SK-N-DZ (cell line): ENCODE measurements around the gene NPRL2.
"Not testable (repeated sequence)": the region's sequence is repeated elsewhere in the genome, so short reads cannot be mapped to it uniquely, and the experiment has no call there.

Experiments used
- DNase-seq: peaks from one replicate; pipeline ENCODE4 v3.0.0-alpha.2; 2015; ENCODE audit warnings: low spot score

NPRL2 gene

DNA sequence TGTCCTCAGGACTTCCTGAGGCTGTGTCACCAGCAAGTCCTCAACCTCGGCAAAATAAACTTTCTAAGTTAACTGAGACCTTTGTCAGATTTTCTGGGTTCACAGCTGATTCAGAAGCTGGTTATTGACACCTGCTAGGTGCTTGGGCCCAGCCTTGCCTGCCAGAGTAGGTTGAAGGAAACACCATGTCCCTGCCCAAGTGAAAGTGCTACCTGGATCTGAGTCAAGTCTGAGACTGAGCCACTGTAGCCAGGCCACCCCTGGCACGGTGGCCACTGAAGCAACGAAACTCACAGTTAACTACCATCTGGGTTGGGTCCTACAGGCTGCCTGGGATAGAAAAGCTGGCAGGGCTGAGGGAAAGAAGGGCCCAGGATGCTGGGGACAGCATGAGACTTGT is 36.2 kb downstream of the NPRL2 start:
- DNase-seq: no peak

DNA sequence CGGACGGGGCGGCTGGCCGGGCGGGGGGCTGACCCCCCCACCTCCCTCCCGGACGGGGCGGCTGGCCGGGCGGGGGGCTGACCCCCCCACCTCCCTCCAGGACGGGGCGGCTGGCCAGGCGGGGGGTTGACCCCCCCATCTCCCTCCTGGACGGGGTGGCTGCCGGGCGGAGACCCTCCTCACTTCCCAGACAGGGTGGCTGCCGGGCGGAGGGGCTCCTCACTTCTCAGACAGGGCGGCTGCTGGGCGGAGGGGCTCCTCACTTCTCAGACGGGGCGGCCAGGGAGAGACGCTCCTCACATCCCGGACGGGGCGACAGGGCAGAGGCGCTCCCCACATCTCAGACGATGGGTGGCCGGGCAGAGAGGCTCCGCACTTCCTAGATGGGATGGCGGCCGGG is 38.5 kb downstream of the NPRL2 start:
- DNase-seq: not testable (repeated sequence)

DNA sequence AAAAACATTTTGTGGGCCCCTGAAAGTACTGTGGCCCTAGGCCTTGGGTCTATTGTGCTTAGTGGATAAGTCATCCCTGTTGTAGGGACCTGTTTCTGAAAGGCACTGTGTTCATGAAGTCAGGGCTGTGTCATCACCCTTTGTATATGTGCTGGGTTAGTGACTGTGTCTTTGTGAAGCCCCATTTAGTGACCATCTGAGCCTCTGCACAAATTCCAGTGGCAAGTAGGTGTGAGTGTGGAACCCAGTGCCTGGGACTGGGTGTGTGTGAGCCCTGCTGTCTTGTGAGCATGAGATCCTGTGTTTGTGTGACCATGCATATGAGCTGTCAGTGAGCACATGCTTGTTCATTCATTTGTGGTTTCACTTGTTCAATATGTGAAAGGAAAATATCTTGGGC is 46.0 kb downstream of the NPRL2 start:
- no peak for DNase-seq

DNA sequence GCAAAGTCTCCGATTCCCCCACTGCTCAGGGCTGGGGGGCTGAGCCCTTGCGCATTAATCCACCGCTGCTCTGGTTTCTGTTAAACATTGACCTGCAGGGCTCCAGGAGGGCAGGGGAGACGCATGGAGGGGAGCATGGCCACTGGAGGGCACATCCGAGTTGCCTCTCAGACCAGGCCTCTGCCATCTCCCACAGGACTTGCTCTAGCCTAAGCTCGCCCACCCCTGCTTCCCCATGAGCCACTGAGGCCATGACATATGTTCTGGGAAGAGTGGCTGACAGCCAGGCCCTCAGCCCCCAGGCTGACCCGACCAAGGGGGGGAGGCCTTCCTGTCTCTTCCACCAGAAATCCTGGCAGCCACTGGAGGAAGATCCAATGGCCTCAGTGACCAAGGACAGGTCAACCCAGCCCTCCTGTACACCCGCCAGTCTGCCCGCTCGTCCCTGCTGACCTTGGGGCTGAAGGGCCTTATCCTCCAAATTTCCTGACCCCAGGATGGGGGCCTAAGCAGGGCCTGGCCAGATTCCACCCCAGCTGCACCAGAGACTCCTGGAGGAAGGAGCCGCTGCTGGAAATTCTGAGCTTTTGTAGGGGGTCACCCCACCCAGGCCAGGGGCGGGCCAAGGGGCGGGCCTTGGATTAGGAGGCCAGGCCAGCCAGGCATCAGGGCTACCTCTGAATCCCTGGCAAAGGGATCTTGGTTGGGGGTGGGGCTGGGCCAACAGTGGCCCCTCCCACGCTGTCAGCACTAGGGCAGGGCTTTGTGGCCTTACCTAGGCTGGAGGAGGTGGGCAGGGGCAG is 47.4 kb downstream of the NPRL2 start, which contains the start of gene HYAL1:
HYAL1 (minus strand) TSS at position 562 of the 803 bp plus-strand sequence. CDS start 618 bp downstream, outside the sequence.
- DNase-seq: peak; percentile 71

DNA sequence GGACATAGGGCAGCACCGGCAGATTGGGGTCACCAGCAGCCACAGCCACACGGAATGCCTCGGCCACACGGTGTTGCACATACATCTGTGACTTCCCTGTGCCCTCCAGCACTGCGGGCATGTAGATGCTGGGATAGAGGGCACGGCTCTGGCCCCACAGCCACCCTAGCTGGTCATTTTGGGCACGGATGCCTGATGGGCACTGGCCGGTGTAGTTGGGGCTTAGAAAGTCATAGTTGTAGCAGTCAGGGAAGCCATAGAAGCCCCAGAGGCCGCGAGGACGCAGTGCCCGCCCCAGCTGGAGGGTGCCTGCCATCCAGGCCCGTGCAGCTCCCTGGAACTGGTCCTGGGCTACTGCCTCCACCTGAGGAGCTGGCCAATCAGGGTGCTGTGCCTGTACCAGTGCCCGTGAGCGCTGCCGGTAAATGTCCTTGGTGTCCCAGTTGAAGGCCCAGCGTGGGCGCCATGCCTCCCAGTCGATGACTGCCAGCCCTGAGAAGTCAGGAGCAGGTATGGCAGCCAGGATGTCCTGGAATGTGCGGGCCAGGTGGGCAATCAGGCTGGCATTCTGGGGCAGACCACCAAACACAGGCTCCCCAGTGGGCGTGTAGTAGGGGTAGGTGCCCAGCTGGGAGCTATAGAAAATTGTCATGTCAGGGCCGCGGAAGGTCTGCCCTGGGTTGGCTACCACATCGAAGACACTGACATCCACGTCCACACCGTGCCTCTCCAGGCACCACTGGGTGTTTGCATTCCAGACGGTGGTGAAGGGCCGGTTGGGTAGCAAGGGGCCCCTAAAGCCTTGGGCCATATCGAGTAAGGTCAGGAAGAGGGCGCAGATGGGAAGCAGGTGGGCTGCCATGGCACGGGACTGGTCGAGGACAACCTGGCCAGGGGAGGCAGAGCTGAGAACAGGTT is 48.2 kb downstream of the NPRL2 start:
- DNase-seq: no peak

DNA sequence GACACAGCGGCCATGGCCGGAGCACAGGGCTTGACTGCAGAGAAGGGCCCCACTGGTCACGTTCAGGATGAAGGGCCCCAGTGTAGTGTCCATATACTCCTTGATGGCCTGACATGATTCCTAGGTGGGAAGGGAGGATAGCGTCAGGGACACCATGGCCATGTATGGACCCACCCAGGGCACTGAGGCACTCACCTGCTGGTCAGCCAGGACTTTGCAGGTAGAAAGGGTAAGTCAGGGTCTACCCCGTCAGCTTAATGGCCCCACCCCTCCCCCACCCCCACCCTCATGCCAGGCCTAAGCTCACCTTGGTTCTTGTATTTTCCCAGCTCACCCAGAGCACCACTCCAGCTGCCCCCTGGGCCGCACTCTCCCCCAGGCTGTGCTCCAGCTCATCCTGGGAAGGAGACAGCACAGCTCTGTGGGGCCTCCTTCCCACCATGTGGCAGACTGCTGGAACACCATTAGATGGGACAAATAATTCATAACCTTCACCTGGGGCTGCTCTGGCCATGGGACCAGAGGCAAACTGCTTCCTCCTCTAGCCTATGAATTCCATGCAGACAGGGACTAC is 49.8 kb downstream of the NPRL2 start:
- DNase-seq: no peak

DNA sequence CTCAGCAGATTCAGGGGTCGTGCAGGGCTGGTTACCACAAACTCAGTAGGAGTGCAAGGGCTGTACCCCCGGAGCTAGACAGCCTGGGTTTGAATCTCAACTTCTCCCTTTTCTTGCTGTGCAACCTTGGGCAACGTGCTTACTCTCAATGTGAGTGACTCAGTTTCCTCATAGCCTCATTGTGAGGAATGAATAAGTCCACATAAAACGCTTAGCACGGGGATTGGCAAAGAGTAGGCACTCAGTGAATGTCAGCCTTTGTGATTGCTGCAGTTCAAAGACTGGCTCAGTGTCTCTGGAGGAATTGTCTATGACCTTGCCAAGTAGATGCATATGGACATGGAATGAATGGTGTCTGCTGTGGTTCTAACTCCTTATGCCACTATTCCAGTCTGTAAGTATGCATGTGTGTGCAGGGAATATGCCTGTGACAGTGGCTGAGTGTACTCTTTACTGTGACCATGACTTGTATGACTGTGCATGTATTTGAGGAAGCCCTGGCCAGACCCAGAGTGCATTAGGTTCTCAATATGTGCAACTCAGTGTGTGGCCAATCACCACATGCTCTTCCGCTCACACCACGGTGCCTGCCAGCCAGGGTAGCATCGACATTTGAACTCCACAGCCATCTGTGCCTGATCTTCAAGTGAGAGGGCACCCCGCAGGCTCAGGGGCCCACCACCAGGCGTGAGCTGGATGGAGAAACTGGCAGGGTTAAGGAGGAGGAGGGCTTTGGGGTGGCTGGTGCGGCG is 50.5 kb downstream of the NPRL2 start:
- DNase-seq: no peak

DNA sequence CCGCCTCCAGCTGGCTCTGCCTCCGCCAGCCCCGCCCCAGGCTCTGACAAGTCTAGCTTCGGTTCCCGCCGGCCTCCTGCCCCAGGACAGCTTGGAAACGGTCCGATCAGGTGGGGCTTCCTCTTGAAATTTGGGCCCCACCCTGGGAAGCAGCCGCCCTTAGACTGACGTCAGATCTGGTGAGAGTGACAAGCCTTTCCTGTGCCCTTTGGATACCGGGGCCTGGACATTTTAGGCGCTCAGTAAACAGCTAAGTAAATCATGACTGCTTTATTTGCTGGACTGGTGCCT is 51.0 kb downstream of the NPRL2 start:
- DNase-seq: no peak

DNA sequence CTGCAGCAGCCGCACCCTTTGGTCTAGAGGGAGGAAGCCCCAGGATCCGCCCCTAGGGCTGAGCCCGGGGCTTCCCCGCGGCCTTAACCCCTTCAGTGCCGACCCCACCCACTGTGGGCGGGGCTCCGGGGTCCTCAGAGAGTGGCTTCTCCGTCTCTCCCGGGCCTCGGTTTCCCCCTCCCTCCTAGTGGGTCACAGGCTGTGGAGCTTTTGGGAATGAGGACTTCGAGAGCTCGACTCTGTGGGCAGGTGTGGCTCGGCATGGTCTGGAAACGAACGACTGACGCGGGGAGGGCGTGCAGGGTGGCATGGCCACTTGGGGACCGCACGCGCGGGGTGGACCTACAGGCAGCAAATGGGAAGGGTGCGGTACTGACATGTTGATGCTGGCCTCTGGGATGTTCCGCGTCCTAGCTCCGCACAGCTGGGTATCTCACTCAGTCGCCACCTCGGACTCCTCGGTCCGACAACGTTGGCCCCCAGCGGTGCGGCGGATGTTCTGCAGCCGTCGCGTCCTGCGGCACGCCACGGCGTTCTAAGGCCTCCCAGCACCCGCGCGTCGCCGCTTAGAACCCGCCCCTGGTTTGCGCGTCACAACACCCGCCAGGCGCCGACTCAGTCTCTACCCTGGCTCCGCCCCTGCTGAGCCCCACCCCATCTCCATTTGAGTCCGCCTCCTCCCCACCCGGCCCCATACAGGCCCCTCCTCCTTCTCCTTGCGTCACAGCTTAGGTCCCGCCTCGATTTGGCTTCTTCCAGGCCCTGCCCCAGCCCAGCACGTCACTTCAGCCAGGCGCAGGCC is 51.5 kb downstream of the NPRL2 start, which contains the start of the genes HYAL3 and NAA80:
HYAL3 (minus strand) TSS at position 570 of the 802 bp plus-strand sequence. CDS start 3,803 bp downstream, outside the sequence.
NAA80 (minus strand) TSS at position 570 of the 802 bp plus-strand sequence. CDS start 1,942 bp downstream, outside the sequence.
- peak; percentile 97 for DNase-seq

DNA sequence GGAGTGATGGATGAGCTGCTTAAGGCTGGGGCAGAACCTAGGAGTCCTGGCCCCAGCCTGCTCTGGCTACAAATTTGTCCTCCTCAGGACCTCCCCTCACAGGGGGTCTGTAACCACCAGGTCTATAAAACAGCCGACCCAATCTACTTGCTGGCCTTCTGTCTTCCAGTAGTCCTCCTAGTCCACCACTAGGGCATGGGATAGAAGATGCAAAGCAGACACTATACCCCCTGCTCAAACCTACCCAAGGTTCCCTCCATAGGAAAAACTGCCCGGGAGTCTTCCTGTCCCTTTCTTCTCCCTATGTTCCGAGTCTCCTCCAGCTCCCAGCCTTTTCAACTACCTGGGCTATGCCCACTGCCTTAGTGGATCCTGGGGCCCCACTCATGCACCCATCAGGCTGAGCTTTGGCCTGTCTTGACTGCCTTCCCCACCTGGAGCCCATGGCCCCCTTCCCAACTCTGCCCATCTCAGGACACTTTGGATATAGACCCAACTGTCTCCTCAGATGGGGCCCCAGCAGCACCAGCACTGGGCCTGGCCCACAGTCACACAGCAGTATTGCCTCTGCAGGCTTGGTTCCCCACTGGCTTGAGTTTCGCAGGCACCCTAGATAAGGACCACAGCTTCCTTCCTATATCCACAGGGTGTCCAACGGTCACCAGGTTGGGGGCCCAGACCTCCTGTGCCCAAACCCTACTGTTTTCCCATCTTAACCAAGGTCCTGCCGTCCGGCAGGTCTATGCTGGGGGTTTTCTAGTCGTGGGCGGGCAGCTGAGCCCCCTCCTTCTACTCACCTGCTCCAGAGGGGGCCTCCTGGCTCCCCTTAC is 52.5 kb downstream of the NPRL2 start:
- DNase-seq: no peak

DNA sequence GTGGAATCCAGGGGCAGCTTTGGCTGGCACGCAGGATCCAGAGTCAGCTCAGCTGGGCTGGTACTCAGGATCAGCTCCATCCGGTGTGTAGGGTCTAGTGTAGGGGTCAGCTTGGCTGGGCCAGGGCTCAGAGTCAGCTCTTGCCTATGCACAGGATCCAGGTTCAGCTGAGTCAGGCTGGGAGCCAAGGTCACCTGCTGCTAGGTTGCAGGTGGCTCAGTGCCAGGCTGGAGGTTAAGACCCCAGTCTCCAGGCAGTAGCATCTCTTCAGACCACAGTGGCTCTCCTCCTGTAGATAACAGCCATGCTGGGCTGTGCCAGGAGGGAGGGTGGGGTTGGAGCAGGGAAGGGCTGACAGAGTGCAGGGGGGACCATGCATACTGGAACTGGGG is 53.2 kb downstream of the NPRL2 start:
- DNase-seq: no peak
